ENCODE data around the gene DSCAML1.
"Not testable (repeated sequence)": the region's sequence is repeated elsewhere in the genome, so short reads cannot be mapped to it uniquely, and the experiment has no call there.

Gene DSCAML1

DNA sequence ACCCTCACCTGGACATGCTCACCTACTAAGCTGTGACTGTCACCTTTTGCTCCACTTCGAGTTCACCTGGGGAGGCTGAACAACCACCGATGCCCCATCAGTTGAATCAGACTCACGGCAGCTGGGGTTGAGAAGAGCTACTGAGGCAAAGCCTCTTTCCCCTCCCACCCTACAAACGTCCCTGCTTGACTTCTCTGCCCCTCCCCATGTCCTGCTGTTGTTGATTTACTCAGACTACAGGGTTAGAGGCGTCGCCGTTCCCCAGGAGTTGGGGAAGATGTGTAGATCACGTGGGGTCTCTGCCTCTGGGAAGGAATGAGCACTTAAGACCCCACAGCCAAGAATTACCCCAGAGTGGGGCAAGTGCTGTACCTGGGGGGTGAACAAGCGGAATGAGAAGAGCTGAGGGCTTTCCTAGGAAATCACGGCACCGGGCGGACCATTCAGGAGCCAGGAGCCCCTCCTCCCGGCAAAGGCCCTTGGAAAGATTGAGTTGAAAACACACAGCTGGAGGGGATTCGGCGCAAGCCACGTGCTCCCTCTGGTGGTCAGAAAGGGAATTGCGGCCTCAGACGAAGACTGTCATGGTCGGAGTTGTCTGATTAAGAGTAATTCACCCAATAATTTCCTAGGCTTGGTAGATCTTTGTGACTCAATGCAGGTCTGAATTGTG lies 20.5 kb upstream of the DSCAML1 start:
- peak; percentile 69 to 81 for DNase-seq

- DNase-seq: no peak
Observed at GRCh38 chr11:117816846-117817367, 19.9 kb upstream of the DSCAML1 start.

GRCh38 chr11:117816151-117816741 lies 19.2 kb upstream of the DSCAML1 start:
- no peak for DNase-seq

GRCh38 chr11:117815262-117815803 lies 18.3 kb upstream of the DSCAML1 start:
- DNase-seq: no peak

DNA sequence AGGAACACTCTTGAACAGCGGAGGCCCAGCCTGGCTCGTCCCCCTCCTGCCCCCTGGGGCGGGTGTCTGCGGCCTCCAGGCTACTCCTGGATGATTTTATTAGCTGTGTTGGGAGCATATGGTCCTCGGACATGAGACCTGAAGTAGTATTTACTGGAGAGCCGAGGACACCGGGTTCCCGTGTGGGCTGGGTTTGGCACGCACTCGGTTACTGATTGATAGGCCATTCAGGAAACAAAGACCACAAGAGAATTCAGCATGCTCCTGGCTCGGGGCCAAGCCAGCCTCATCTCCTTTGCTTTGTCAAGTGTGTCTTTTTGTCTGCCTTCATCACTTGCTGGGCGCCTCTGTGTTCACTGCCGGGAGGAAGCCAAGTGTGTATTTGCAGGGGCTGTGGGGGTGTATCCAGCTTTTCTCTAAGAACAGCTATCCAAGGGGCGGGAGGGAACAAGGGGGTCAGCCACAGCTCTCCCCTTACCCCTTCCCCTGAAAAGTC lies 17.8 kb upstream of the DSCAML1 start:
- DNase-seq: peak in 1 of 2 donors; percentile 36

DNA sequence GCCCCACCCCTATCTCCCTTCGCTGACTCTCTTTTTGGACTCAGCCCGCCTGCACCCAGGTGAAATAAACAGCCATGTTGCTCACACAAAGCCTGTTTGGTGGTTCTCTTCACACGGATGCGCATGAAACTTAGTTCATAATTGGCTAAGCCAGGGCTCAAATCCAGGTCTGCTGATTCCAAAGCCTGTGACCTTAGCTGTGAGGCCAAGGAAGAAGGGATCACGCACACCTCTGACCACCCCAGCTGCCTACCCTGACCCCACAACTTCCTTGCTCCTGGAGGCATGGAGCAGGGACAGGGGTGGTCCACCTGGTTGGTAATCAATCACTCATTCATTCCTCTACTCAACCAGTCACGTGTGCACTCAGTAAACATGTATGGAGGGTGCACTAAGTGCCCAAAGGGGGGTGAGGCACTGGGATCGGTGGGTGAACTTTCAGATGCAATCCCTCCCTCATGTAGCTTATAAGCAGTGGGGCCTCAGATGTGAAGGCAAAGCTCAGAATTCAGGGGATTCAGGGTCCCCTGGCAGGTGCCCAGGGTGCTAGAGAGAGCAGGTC lies 17.3 kb upstream of the DSCAML1 start:
- no peak for DNase-seq

DNA sequence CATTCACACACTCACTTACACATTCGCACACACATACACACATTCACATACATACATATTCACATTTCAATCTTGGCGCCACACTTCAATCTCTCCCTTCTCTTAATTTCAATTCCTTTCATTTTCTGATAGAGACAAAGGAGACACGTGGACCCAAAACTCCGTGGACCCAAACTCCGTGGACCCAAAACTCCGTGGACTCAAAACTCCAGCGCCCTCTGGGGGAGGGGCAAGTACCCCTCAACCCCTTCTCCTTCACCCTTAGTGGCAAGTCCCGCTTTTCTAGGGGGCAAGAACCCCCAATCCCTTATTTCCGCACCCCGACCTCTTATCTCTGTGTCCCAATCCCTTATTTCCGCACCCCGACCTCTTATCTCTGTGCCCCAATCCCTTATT lies 13.0 kb upstream of the DSCAML1 start:
- DNase-seq: not testable (repeated sequence)

GRCh38 chr11:117809236-117810055 lies 12.4 kb upstream of the DSCAML1 start:
- DNase-seq: peak; percentile 73 to 81

DNA sequence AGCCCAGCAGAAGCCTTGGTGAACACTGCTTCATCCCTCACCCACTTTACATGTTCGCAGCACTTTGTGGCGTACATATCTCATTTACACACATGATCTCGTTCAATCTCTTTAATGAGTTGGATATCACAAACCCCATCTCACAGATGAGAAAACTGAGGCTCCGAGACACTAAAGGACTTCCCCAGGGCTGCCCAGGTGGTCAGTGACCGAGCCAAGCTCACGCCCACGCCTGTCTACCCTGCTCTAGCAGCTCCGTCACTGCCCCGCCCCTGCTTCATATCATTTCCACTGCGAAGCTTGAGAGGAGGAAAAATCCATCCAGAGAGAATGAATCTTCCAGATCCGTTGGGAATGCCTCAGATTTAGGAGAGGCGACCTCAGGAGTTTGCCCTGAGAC lies 11.8 kb upstream of the DSCAML1 start:
- DNase-seq: no peak

- peak; percentile 33 to 65 for DNase-seq
Observed at GRCh38 chr11:117807482-117808327, 10.7 kb upstream of the DSCAML1 start.

GRCh38 chr11:117806846-117807245 lies 9.8 kb upstream of the DSCAML1 start:
- no peak for DNase-seq

DNA sequence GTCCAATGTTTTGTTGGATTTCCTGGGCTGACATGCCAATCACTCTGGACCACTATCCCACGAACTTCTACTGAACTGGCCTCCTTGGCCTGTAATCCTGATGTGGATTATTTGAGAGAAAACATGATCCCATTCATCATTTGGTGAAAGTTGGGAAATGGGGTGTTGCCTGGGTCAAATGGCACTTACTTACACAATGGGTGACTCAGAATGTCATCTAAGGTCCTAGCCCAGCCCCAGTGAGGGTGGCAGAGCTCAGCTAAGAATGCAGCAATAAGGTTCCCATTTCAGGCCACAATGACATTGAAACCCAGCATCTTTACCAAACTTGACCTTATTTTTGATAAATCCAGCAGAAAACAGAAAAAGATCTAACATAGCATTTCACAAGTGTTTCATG lies 8.0 kb upstream of the DSCAML1 start:
- DNase-seq: no peak

- no peak for DNase-seq
Observed at GRCh38 chr11:117803896-117804295, 6.9 kb upstream of the DSCAML1 start.

GRCh38 chr11:117799634-117800033 lies 2.6 kb upstream of the DSCAML1 start:
- no peak for DNase-seq

DNA sequence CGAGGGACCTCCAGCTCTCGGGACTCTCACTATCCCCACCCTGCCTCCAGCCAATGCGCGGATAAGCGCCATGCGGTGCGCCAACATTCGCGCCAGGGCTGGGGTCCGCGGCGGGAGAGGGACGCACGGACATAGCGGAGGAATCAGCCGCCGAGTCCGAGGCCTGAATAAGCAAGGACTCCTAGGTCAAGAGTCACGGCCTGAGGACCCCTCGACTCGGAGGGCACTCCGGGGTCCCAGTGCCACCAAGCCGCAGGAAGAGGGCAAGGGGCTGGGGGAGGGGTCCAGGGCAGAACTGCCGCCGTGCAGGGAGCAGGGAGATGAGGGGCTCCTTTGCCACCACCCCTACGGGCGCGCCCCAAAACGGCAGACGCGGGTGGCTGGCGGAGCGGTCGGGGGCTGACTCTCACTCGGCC lies 552 bp downstream of the DSCAML1 start:
- DNase-seq: no peak

GRCh38 chr11:117795638-117796455 lies 1.2 kb downstream of the DSCAML1 start:
- DNase-seq: no peak

- DNase-seq: no peak
Observed at GRCh38 chr11:117794772-117795629, 2.0 kb downstream of the DSCAML1 start.

- peak; percentile 60 to 66 for DNase-seq
Observed at GRCh38 chr11:117794135-117794534, 2.9 kb downstream of the DSCAML1 start.

GRCh38 chr11:117793583-117793982 lies 3.4 kb downstream of the DSCAML1 start:
- peak in 1 of 2 donors; percentile 38 for DNase-seq

DNA sequence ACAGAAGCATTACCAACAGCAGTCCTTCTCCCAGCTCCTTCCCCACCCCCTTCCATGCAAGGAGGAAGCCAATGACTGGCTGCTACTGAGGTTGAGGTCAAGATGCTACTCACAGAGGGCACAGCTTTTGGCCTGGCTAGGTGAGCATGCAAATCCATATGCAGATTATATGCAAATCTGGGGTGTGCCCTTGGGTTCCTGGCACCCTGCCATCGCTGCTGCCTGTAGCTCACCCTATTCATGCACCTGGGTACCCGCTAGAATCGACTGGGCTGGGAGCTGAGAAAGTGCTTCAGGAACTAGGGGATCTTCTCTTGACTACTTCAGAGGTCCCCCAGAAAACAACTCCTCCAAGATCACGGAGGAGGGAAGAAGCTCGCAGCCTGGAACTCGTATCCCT lies 4.0 kb downstream of the DSCAML1 start:
- no peak for DNase-seq
